Trophoblast cell (in vitro differentiated cells and primary cell): ENCODE measurements around the gene NAT14.
A peak's percentile ranks its signal among the peaks of the same experiment; 100 is the strongest.
"Not testable (repeated sequence)": the region's sequence is repeated elsewhere in the genome, so short reads cannot be mapped to it uniquely, and the experiment has no call there.

Experiments used
- DNase-seq, 2 donors: peaks; one replicate each; pipeline ENCODE4 v3.0.0-alpha.2; 2016
- H2AFZ ChIP-seq: 2 replicates; pipeline ENCODE4 v1.6.1; 2013; ENCODE audit warnings: low read length, moderate library complexity, mild to moderate bottlenecking; ENCODE audit not compliant: insufficient read depth, poor library complexity
- H2AK5ac ChIP-seq: 2 replicates; pipeline ENCODE4 v1.6.1; 2013; ENCODE audit warnings: mild to moderate bottlenecking, low read length
- H2BK120ac ChIP-seq: 2 replicates; pipeline ENCODE4 v1.6.1; 2013; ENCODE audit warnings: low read length, mild to moderate bottlenecking, moderate library complexity; ENCODE audit not compliant: insufficient read depth, poor library complexity
- H2BK12ac ChIP-seq: 2 replicates; pipeline ENCODE4 v1.6.1; 2013; ENCODE audit warnings: mild to moderate bottlenecking, low read length, moderate library complexity
- H2BK5ac ChIP-seq: 2 replicates; pipeline ENCODE4 v1.6.1; 2013; ENCODE audit warnings: low read length, low read depth, moderate library complexity, mild to moderate bottlenecking; ENCODE audit not compliant: poor library complexity
- H3K14ac ChIP-seq: 2 replicates; pipeline ENCODE4 v1.6.1; 2013; ENCODE audit warnings: mild to moderate bottlenecking, low read length
- H3K18ac ChIP-seq: 2 replicates; pipeline ENCODE4 v1.6.1; 2013; ENCODE audit warnings: mild to moderate bottlenecking, low read length
- H3K23ac ChIP-seq: 2 replicates; pipeline ENCODE4 v1.6.1; 2013; ENCODE audit warnings: low read length
- H3K27ac ChIP-seq: 2 replicates; pipeline ENCODE4 v1.5.1; 2013; ENCODE audit warnings: low read depth, mild to moderate bottlenecking, inconsistent platforms, low read length, moderate library complexity
- H3K27me3 ChIP-seq: 2 replicates; pipeline ENCODE4 v1.6.1; 2013; ENCODE audit warnings: inconsistent platforms, mild to moderate bottlenecking, low read length, moderate library complexity; ENCODE audit not compliant: insufficient read depth
- H3K36me3 ChIP-seq, 2 experiments: 1 replicate in 1 of 2; 2 replicates in 1 of 2; pipeline ENCODE4 v1.6.1; 2013; ENCODE audit warnings: low read length in 2 of 2, mild to moderate bottlenecking in 2 of 2, moderate library complexity in 1 of 2; ENCODE audit not compliant: insufficient read depth in 2 of 2, control insufficient read depth in 1 of 2
- H3K4ac ChIP-seq: 2 replicates; pipeline ENCODE4 v1.6.1; 2013; ENCODE audit warnings: low read depth, mild to moderate bottlenecking, low read length, moderate library complexity
- H3K4me1 ChIP-seq, 2 experiments: 1 replicate in 1 of 2; 2 replicates in 1 of 2; pipeline ENCODE4 v1.6.1; 2013; ENCODE audit warnings: low read length in 2 of 2, mild to moderate bottlenecking in 2 of 2, moderate library complexity in 1 of 2; ENCODE audit not compliant: insufficient read depth in 2 of 2, control insufficient read depth in 1 of 2
- H3K4me2 ChIP-seq: 2 replicates; pipeline ENCODE4 v1.6.1; 2013; ENCODE audit warnings: inconsistent platforms, mild to moderate bottlenecking, low read length, moderate library complexity
- H3K4me3 ChIP-seq: 2 replicates; pipeline ENCODE4 v1.5.1; 2013; ENCODE audit warnings: mild to moderate bottlenecking, low read depth, low read length, inconsistent platforms
- H3K79me1 ChIP-seq: one replicate; pipeline ENCODE4 v1.6.1; 2013; ENCODE audit warnings: low read length
- H3K79me2 ChIP-seq: 2 replicates; pipeline ENCODE4 v1.6.1; 2013; ENCODE audit warnings: low read length, mild to moderate bottlenecking; ENCODE audit not compliant: control insufficient read depth, insufficient read depth, poor library complexity
- H3K9ac ChIP-seq: 2 replicates; pipeline ENCODE4 v1.6.1; 2013; ENCODE audit warnings: mild to moderate bottlenecking, low read length
- H3K9me3 ChIP-seq: 2 replicates; pipeline ENCODE4 v1.6.1; 2013; ENCODE audit warnings: low read depth, mild to moderate bottlenecking, control low read depth, inconsistent platforms, low read length; ENCODE audit not compliant: insufficient read depth
- H4K12ac ChIP-seq: 2 replicates; pipeline ENCODE4 v1.6.1; 2013; ENCODE audit warnings: low read depth, mild to moderate bottlenecking, low read length, moderate library complexity
- H4K8ac ChIP-seq: 2 replicates; pipeline ENCODE4 v1.6.1; 2013; ENCODE audit warnings: low read depth, mild to moderate bottlenecking, low read length, moderate library complexity
- H4K91ac ChIP-seq: one replicate; pipeline ENCODE4 v1.6.1; 2013; ENCODE audit warnings: low read depth, mild to moderate bottlenecking, low read length, moderate library complexity
- WGBS: extraction: QIAGEN DNeasy Blood & Tissue Kit; methylation state at CpG from one replicate; pipeline ENCODE4 v1.1.7; 2013; ENCODE audit warnings: missing lambda C conversion rate; ENCODE audit not compliant: insufficient read length, insufficient coverage; ENCODE audit errors: extremely low coverage; 5-methylcytosine and 5-hydroxymethylcytosine counted together

The NAT14 gene

DNA sequence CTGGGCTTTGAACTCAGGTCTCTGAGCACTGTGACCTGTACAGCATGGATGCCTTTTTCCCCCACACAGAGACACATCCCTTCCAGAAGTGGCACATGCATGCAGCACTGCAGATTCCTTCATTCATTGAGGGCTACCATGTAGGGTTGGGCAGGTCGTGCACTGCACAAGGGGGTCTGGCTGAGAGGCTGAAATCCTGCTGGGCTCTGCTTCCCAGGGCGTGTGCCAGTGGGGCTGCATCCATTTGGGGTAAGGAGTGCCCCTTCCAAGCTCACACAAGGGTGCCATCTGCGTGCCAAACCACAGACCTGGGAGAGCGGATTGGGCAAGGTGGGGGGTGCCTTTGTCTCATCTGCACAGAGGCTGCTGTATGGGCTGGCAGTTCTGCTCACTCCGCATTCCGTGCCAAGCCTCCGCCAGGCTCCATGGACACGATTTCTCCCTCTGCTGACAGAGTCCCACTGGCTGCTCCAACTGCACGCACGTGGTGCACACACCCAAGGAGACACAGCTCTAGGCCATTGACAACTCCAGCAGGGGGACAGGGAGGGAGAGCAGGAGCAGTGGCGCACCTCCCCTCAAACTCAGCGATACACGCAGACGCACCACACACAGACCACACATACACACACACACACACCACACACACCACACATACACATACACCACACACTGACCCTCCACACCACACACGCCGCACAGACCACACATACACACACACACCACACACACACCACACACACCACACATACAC is 37.4 kb upstream of the NAT14 start:
- Histone ChIP-seq H2BK120ac (no peak overlapping the region), H3K79me2 (no peaks in the 10 kb centered on the region), H3K9ac (no peak overlapping the region), H2BK12ac (no peak overlapping the region), H3K4ac (no peak overlapping the region), H3K18ac (no peak overlapping the region), H3K27me3 (peaks cover 46% of the 10 kb centered on the region), H3K4me3 (peak overlapping the region; percentile 44), H3K4me2 (no peak overlapping the region), H3K36me3 (no peaks in the 10 kb centered on the region), H3K27ac (no peak overlapping the region), H3K14ac (no peak overlapping the region), H3K79me1 (no peaks in the 10 kb centered on the region), H3K23ac (no peak overlapping the region), H3K4me1 (peaks cover 0 to 3% of the 10 kb centered on the region in 2 experiments), H2BK5ac (no peak overlapping the region), H2AK5ac (no peak overlapping the region), H4K12ac (no peak overlapping the region), H4K8ac (no peak overlapping the region), H4K91ac (no peak overlapping the region), H3K9me3 (peaks cover 20% of the 10 kb centered on the region), H2AFZ (no peak overlapping the region)
- WGBS: no CpG with 5 or more reads among the region's 16 CpGs
- no peak for DNase-seq

DNA sequence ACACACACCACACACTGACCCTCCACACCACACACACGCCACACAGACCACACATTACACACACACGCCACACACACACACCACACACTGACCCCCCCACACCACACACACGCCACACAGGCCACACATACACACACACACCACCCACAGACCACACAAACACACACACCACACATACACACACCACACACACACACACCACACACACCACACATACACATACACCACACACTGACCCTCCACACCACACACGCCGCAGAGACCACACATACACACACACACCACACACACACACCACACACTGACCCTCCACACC is 36.9 kb upstream of the NAT14 start:
- not testable (repeated sequence) for H3K4me2 ChIP-seq, H4K12ac ChIP-seq, H2BK12ac ChIP-seq, H4K91ac ChIP-seq, H3K27ac ChIP-seq, H3K14ac ChIP-seq, H2BK5ac ChIP-seq, H3K18ac ChIP-seq, H3K4me1 ChIP-seq, H4K8ac ChIP-seq, H3K36me3 ChIP-seq, H2AFZ ChIP-seq, H3K4ac ChIP-seq, H2BK120ac ChIP-seq, DNase-seq, H3K79me1 ChIP-seq, H3K9ac ChIP-seq, H3K79me2 ChIP-seq, H3K23ac ChIP-seq, H2AK5ac ChIP-seq
- Histone ChIP-seq H3K9me3 (peaks cover 23% of the 10 kb centered on the region), H3K4me3 (peak overlapping the region; percentile 58), H3K27me3 (peaks cover 43% of the 10 kb centered on the region)
- no CpG with 5 or more reads among the region's 5 CpGs for WGBS

DNA sequence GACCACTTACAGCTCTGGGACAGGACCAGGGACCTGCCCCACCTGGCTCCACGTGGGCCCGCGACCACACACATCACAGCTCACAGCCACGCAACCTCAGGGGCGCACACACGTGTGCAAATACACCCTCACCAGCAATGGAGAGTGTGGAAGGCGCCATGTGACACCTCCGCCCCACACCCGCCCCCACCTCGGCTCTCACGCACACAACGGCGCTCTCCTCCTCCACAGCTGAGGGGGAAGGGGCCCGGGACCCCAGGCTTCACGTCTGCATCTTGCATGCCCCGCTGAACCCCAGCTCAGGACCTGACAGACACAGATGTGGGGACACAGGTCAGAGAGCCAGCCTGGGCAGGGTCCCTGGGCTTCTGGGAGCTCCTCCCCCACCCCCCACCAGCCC is 35.5 kb upstream of the NAT14 start:
- Histone ChIP-seq H2AFZ (no peak overlapping the region), H3K4ac (no peak overlapping the region), H3K14ac (no peak overlapping the region), H3K9ac (no peak overlapping the region), H3K4me2 (no peak overlapping the region), H3K27ac (no peak overlapping the region), H3K18ac (no peak overlapping the region), H3K4me1 (peaks cover 0 to 3% of the 10 kb centered on the region in 2 experiments), H3K23ac (no peak overlapping the region), H2AK5ac (no peak overlapping the region), H2BK5ac (no peak overlapping the region), H3K9me3 (peaks cover 23% of the 10 kb centered on the region), H3K4me3 (no peak overlapping the region), H2BK12ac (no peak overlapping the region), H4K12ac (no peak overlapping the region), H4K8ac (no peak overlapping the region), H3K27me3 (peaks cover 31% of the 10 kb centered on the region), H2BK120ac (no peak overlapping the region), H3K36me3 (no peaks in the 10 kb centered on the region), H3K79me2 (no peaks in the 10 kb centered on the region), H4K91ac (no peak overlapping the region), H3K79me1 (no peaks in the 10 kb centered on the region)
- DNase-seq: no peak
- no CpG with 5 or more reads among the region's 16 CpGs for WGBS

DNA sequence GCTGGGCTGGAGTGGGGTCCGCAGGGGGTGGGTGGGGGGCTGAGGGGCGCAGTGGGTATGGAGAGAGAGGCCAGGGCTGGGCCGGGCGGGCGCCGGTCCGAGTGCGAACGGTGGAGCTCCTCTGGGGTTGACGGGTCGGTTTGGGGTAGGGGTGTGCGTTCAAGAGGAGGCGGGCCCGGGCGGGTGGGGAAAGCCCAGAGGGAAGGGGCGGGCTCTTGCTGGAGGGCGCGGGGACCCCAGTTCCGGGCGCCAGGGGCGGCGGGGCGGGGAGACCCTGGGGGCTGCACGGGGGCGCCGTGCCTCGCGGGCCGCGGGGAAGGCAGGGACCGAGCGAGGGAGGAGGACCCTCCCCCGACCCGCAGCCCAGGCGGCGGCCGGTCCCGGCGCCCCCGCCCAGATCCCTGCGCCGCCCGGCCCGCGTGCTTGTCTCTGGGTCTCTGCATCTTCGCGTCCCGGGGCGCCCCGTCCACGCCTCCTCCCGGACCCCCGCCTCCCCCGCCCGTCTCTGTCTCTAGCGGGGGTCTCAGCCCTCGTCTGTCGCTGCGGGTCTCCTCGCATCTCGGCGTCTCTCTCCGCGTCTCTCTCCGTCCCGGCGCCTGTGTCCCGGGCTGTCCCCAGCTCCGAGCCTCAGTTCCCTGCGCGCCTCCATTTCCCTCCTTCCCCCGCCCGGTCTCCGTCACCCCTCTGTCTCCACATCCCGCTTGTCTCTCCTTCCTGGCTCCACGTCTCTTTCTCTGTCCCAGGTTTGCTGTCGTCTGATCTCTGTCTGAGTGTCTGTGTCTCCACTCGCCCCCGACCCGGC is 33.6 kb upstream of the NAT14 start:
- H2AFZ ChIP-seq: no peak overlapping the region
- H3K79me2 ChIP-seq: no peaks in the 10 kb centered on the region
- H3K4me1 ChIP-seq: peaks cover 0 to 3% of the 10 kb centered on the region in 2 experiments
- no peak overlapping the region for H2BK5ac ChIP-seq
- H3K18ac ChIP-seq: no peak overlapping the region
- H3K4ac ChIP-seq: no peak overlapping the region
- DNase-seq: no peak
- H3K9me3 ChIP-seq: peaks cover 20% of the 10 kb centered on the region
- H3K4me3 ChIP-seq: no peak overlapping the region
- no CpG with 5 or more reads among the region's 80 CpGs for WGBS
- no peak overlapping the region for H4K91ac ChIP-seq
- H3K36me3 ChIP-seq: peaks cover 0 to 5% of the 10 kb centered on the region in 2 experiments
- H2AK5ac ChIP-seq: no peak overlapping the region
- no peak overlapping the region for H3K4me2 ChIP-seq
- H3K9ac ChIP-seq: no peak overlapping the region
- no peak overlapping the region for H4K12ac ChIP-seq
- no peaks in the 10 kb centered on the region for H3K79me1 ChIP-seq
- no peak overlapping the region for H3K14ac ChIP-seq
- H3K27me3 ChIP-seq: peaks cover 30% of the 10 kb centered on the region
- H4K8ac ChIP-seq: no peak overlapping the region
- no peak overlapping the region for H3K23ac ChIP-seq
- H3K27ac ChIP-seq: no peak overlapping the region
- no peak overlapping the region for H2BK120ac ChIP-seq
- H2BK12ac ChIP-seq: no peak overlapping the region
